Neutrophil (primary cell): Measurements from ENCODE around the gene SMAD4.

Experiments used
- H3K27ac ChIP-seq: fragments of 200-600 bp; sonication (generic); 2 replicates; pipeline ENCODE4 v1.5.1; 2016; ENCODE audit warnings: mild to moderate bottlenecking, moderate library complexity
- H3K27me3 ChIP-seq: fragments of 200-600 bp; sonication (generic); 2 replicates; pipeline ENCODE4 v1.6.0; 2016; ENCODE audit warnings: mild to moderate bottlenecking
- H3K36me3 ChIP-seq: fragments of 200-600 bp; sonication (generic); 2 replicates; pipeline ENCODE4 v1.5.1; 2017
- H3K4me1 ChIP-seq, 2 experiments: fragments of 200-600 bp in 1 of 2; sonication (generic) in 1 of 2; 1 replicate in 1 of 2; 2 replicates in 1 of 2; pipeline versions ENCODE4 v1.5.1 to v1.6.1; 2013 to 2016; ENCODE audit warnings: low read depth in 1 of 2, low read length in 1 of 2, mild to moderate bottlenecking in 1 of 2, moderate library complexity in 1 of 2; ENCODE audit not compliant: control insufficient read depth in 1 of 2, insufficient read depth in 1 of 2
- H3K4me3 ChIP-seq, 2 experiments: fragments of 200-600 bp in 1 of 2; sonication (generic) in 1 of 2; 1 replicate in 1 of 2; 2 replicates in 1 of 2; pipeline ENCODE4 v1.5.1; 2013 to 2016; ENCODE audit warnings: low read depth in 1 of 2, low read length in 1 of 2, mild to moderate bottlenecking in 1 of 2, moderate library complexity in 1 of 2
- H3K9me3 ChIP-seq: fragments of 200-600 bp; sonication (generic); 2 replicates; pipeline ENCODE4 v1.5.1; 2016
- TF ChIP-seq, protein P1 (sequence below): fragments of 200-600 bp; sonication (generic); IDR thresholded peaks from 2 replicates; pipeline ENCODE4 v1.5.1; 2016; ENCODE audit warnings: antibody characterized with exemption

SMAD4 gene

DNA sequence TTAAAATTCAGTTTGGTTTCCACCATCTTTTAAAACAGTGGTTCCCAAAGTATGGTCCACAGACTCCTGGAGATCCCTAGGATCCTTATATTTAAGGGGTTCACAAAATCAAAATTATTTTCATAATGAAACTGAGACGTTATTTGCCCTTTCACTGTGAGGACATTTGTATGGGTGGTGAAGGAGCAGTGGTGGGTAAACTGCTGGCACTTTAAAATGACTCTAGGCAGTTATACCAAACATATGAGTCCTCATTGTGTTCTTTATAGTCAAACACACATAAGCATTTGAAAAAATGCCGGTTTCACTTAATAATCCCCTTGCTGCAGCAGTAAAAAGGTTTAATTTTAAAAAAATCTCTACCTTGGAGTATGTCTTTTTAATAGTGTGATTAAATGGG lies 7.2 kb downstream of the SMAD4 start:
- Histone ChIP-seq H3K4me1 (peaks cover 37 to 57% of the 10 kb centered on the region in 2 experiments), H3K9me3 (no peaks in the 10 kb centered on the region), H3K4me3 (no peak overlapping the region), H3K27ac (peak overlapping the region; percentile 54), H3K36me3 (peaks cover 4% of the 10 kb centered on the region), H3K27me3 (no peaks in the 10 kb centered on the region)
- TF ChIP-seq, protein P1, sequence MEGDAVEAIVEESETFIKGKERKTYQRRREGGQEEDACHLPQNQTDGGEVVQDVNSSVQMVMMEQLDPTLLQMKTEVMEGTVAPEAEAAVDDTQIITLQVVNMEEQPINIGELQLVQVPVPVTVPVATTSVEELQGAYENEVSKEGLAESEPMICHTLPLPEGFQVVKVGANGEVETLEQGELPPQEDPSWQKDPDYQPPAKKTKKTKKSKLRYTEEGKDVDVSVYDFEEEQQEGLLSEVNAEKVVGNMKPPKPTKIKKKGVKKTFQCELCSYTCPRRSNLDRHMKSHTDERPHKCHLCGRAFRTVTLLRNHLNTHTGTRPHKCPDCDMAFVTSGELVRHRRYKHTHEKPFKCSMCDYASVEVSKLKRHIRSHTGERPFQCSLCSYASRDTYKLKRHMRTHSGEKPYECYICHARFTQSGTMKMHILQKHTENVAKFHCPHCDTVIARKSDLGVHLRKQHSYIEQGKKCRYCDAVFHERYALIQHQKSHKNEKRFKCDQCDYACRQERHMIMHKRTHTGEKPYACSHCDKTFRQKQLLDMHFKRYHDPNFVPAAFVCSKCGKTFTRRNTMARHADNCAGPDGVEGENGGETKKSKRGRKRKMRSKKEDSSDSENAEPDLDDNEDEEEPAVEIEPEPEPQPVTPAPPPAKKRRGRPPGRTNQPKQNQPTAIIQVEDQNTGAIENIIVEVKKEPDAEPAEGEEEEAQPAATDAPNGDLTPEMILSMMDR, result no peak

GRCh38 chr18:51038110-51038509 lies 8.1 kb downstream of the SMAD4 start:
- TF ChIP-seq, protein P1, result no peak
- Histone ChIP-seq H3K27ac (peak overlapping the region; percentile 54), H3K36me3 (peaks cover 4% of the 10 kb centered on the region), H3K27me3 (no peaks in the 10 kb centered on the region), H3K4me1 (peaks cover 33 to 53% of the 10 kb centered on the region in 2 experiments), H3K4me3 (no peak overlapping the region), H3K9me3 (no peaks in the 10 kb centered on the region)

- no peaks in the 10 kb centered on the region for H3K9me3 ChIP-seq
- no peaks in the 10 kb centered on the region for H3K36me3 ChIP-seq
- TF ChIP-seq, protein P1, result no peak
- H3K27ac ChIP-seq, result peak overlapping the region; percentile 45
- peaks cover 33 to 53% of the 10 kb centered on the region in 2 experiments for H3K4me1 ChIP-seq
- no peak overlapping the region for H3K4me3 ChIP-seq
- no peaks in the 10 kb centered on the region for H3K27me3 ChIP-seq
Observed at GRCh38 chr18:51039138-51040112, 9.4 kb downstream of the SMAD4 start.

- peaks cover 30 to 38% of the 10 kb centered on the region in 2 experiments for H3K4me1 ChIP-seq
Observed at GRCh38 chr18:51041677-51042352, 11.8 kb downstream of the SMAD4 start.

DNA sequence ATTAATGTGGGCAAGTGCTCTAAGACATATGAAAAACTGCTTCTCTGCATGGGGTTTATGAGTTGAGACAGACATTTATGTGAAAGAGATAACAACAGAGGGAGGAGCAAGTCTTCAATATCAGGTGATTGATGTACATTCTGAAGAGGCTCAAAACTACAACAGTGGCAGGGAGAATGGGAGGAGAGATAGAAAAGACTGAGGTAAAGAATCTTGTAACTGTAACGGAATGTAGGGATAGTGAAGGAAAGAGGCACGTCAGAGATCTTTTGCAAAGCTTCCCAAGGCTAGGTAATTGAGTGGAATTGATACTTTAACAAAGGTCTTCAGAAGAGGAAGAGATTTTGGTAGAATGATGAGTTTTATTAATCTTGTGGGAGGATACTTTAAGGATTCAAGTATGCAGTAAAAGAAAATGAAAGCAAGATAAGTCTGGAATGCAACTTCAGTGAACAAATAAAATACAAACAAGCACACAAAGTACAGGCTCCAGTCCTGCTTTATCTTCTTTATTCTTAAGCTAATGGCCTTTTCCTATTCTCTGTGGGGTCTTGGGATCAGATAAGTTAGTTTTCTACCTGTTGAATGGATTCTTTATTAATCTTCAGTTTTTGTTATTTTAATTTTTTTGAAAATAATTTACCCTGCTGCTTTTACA lies 15.0 kb downstream of the SMAD4 start:
- Histone ChIP-seq H3K4me1 (peaks cover 10 to 11% of the 10 kb centered on the region in 2 experiments), H3K27me3 (no peaks in the 10 kb centered on the region), H3K36me3 (peaks cover 30% of the 10 kb centered on the region), H3K27ac (no peak overlapping the region), H3K4me3 (no peak overlapping the region), H3K9me3 (no peaks in the 10 kb centered on the region)
- TF ChIP-seq, protein P1, result no peak

More at GRCh38 chr18:51041677-51042352, 11.8 kb downstream of the SMAD4 start:
- no peak overlapping the region for H3K4me3 ChIP-seq
- TF ChIP-seq, protein P1, result no peak
- H3K9me3 ChIP-seq, result no peaks in the 10 kb centered on the region
- no peak overlapping the region for H3K27ac ChIP-seq
- no peaks in the 10 kb centered on the region for H3K36me3 ChIP-seq
- no peaks in the 10 kb centered on the region for H3K27me3 ChIP-seq
